ENCODE data around the gene PPP1R13L. TPM values are rescaled to one million over a fixed set of nuclear protein-coding genes. Genes with fewer than 3 reads are reported as not detected.

PPP1R13L gene
- total and polyA plus RNA-seq, 4 donors, result 0.51 to 7.7 (median 4.9) TPM

- TF ChIP-seq EGR1 (IDR thresholded peaks at IDR 0.05; ENCODE audit: low read depth in 2 of 2) (no peak), TAF1 (conservative IDR thresholded peaks at IDR 0.05) (no peak), REST (IDR thresholded peaks at IDR 0.05) (no peak), FOXA1 (IDR thresholded peaks at IDR 0.05) (no peak), HNF4G (IDR thresholded peaks at IDR 0.05) (no peak), SP1 (IDR thresholded peaks at IDR 0.05) (no peak), RXRA (IDR thresholded peaks at IDR 0.05) (no peak), FOXA2 (IDR thresholded peaks at IDR 0.05) (no peak), JUND (IDR thresholded peaks at IDR 0.05) (no peak), CTCF (IDR thresholded peaks at IDR 0.05; ENCODE audit: low read depth, low read length, missing input control) (no peak), ATF3 (IDR thresholded peaks at IDR 0.05) (no peak), YY1 (IDR thresholded peaks at IDR 0.05) (no peak), GABPA (IDR thresholded peaks at IDR 0.05 in 1 of 2, conservative IDR thresholded peaks at IDR 0.05 in 1 of 2) (no peak), HNF4A (conservative IDR thresholded peaks at IDR 0.05) (no peak), NR2F2 (IDR thresholded peaks at IDR 0.05) (no peak), MAX (IDR thresholded peaks at IDR 0.05) (no peak), ZBTB33 (IDR thresholded peaks at IDR 0.05) (no peak), RAD21 (IDR thresholded peaks at IDR 0.05) (no peak)
- Histone ChIP-seq H3K36me3 (ENCODE audit: control insufficient read depth in 4 of 4, insufficient read depth in 3 of 4, low read depth in 1 of 4, low read length in 3 of 4) (no peaks in the 10 kb centered on the region), H3K27ac (ENCODE audit: low read depth in 1 of 2, low read length in 2 of 2) (no peak overlapping the region)
Measured at GRCh38 chr19:45428384-45429231, 23.7 kb upstream of the PPP1R13L start.

More at GRCh38 chr19:45428384-45429231, 23.7 kb upstream of the PPP1R13L start:
- no peaks in the 10 kb centered on the region for H3K9me3 ChIP-seq (ENCODE audit: control insufficient read depth in 4 of 4, low read length in 3 of 4)
- no peak overlapping the region for H3K9ac ChIP-seq (ENCODE audit: low read depth in 1 of 2, low read length in 2 of 2)
- no peaks in the 10 kb centered on the region for H3K27me3 ChIP-seq (ENCODE audit: control insufficient read depth in 4 of 4, insufficient read depth in 4 of 4, low read length in 3 of 4)
- 5% methylated on average over 73 of the region's 73 CpGs for WGBS
- DNase-seq (ENCODE audit: low spot score), result no peak
- peaks cover 3 to 13% (median 6%) of the 10 kb centered on the region in 4 donors for H3K4me1 ChIP-seq (ENCODE audit: control insufficient read depth in 4 of 4, insufficient read depth in 4 of 4, low read length in 3 of 4)
- H3K4me3 ChIP-seq (ENCODE audit: low read depth in 1 of 3, low read length in 3 of 3), result peak overlapping the region in 1 of 3 donors; percentile 33
